Caco-2 (cell line): ENCODE results near the gene PRSS38. TPM values are rescaled to one million over a fixed set of nuclear protein-coding genes. Genes with fewer than 3 reads are reported as not detected.

Experiments
- BruUV-seq: library from RNA; stranded (reverse); fragments of 400-500 nt; replicated peaks from 2 replicates; lab custom pipeline; 2021; lab: Mats Ljungman, UMichigan
- CTCF ChIA-PET: fragments of 300-600 bp; sonication (Branson Sonifier 250); formaldehyde crosslinking; loops from one replicate; lab custom pipeline; 2022; ENCODE audit warnings: antibody characterized with exemption; lab: Charles Lee
- POLR2A ChIA-PET: fragments of 300-600 bp; sonication (Branson Sonifier 250); formaldehyde crosslinking; loops from one replicate; lab custom pipeline; 2022; ENCODE audit warnings: antibody characterized with exemption; lab: Charles Lee
- DNase-seq, 2 experiments: peaks; one replicate each; pipeline versions ENCODE4 v3.0.0 to v3.0.0-alpha.2; 2020 to 2022
- H3K27me3 ChIP-seq: replicated peaks from 2 replicates; pipeline ENCODE4 v1.6.0; 2011; ENCODE audit warnings: low read length; ENCODE audit not compliant: control insufficient read depth, insufficient read depth
- H3K36me3 ChIP-seq: 2 replicates; pipeline ENCODE4 v1.5.1; 2011; ENCODE audit warnings: low read length; ENCODE audit not compliant: control insufficient read depth, insufficient read depth
- H3K4me1 ChIP-seq: fragments of 250-450 bp; sonication (Bioruptor Pico); 2 replicates; pipeline ENCODE4 v1.5.1; 2020; ENCODE audit warnings: mild to moderate bottlenecking
- H3K4me3 ChIP-seq: 2 replicates; pipeline ENCODE4 v1.5.1; 2011; ENCODE audit warnings: low read depth, mild to moderate bottlenecking, control low read depth, low read length
- H3K9me3 ChIP-seq: fragments of 250-450 bp; sonication (Bioruptor Pico); 2 replicates; pipeline ENCODE4 v1.5.1; 2020; ENCODE audit warnings: mild to moderate bottlenecking, moderate library complexity
- H3K27ac Mint-ChIP-seq: one replicate; pipeline ENCODE4 v1.8.0; 2022; ENCODE audit warnings: mixed read lengths; ENCODE audit not compliant: unreplicated experiment
- H3K27me3 Mint-ChIP-seq: one replicate; pipeline ENCODE4 v1.8.0; 2022; ENCODE audit warnings: mixed read lengths; ENCODE audit not compliant: insufficient read depth, unreplicated experiment
- H3K36me3 Mint-ChIP-seq: one replicate; pipeline ENCODE4 v1.8.0; 2022; ENCODE audit warnings: mild to moderate bottlenecking, mixed read lengths; ENCODE audit not compliant: insufficient read depth, unreplicated experiment
- H3K4me1 Mint-ChIP-seq: one replicate; pipeline ENCODE4 v1.8.0; 2022; ENCODE audit warnings: low read depth, mixed read lengths; ENCODE audit not compliant: unreplicated experiment
- H3K4me3 Mint-ChIP-seq: one replicate; pipeline ENCODE4 v1.8.0; 2022; ENCODE audit warnings: mild to moderate bottlenecking, moderate library complexity, mixed read lengths; ENCODE audit not compliant: unreplicated experiment
- H3K9me3 Mint-ChIP-seq: one replicate; pipeline ENCODE4 v1.8.0; 2022; ENCODE audit warnings: mixed read lengths; ENCODE audit not compliant: unreplicated experiment
- intact Hi-C: fragments of 100-400 bp; cut with micrococcal nuclease; formaldehyde crosslinking; loops from one replicate; pipeline ENCODE4 v1.10.0; 2022; ENCODE audit not compliant: unreplicated experiment
- total RNA-seq: library from RNA; stranded (reverse); gene quantifications from 2 replicates; pipeline ENCODE4 v1.2.3, GENCODE V29; 2022
- TF ChIP-seq, protein P1 (sequence below), 2 experiments: fragments of 200-600 bp in 1 of 2; IDR thresholded peaks; 1 replicate in 1 of 2; 2 replicates in 1 of 2; pipeline versions ENCODE4 v1.5.1 to v1.8.0; 2011 to 2022; ENCODE audit warnings: antibody characterized with exemption in 1 of 2, control low read depth in 1 of 2, inconsistent platforms in 1 of 2, low read depth in 1 of 2, low read length in 1 of 2, mild to moderate bottlenecking in 1 of 2, moderate library complexity in 1 of 2; ENCODE audit not compliant: insufficient read depth in 1 of 2, severe bottlenecking in 1 of 2, unreplicated experiment in 1 of 2

PRSS38 gene
- total RNA-seq, 1 experiment from 2014 or later = not detected

DNA sequence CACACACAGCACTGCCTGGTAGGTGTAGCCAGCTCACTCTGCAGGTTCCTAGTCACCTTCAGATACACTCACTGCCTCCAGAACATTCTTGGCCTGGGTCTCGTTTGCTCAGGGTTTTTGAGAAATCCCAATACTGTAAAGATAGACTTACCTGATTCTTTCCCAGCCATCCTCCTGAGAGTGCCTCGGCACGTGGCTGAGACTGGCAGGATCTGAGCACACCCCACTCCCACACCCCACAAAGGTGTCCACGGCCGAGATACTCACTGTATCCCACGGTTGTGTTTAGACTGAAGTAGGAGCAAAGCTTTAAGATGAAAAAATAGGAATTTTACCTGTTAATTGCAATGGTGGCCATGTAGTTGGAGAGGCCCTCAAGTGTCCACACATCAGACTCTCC, 46.8 kb upstream of the PRSS38 start:
- H3K27me3 ChIP-seq = no peaks in the 10 kb centered on the region
- BruUV-seq = no TSS peak
- intact Hi-C loops = no loop called here
- DNase-seq = no peak
- peaks cover 27% of the 10 kb centered on the region for H3K36me3 Mint-ChIP-seq
- TF ChIP-seq, protein P1, sequence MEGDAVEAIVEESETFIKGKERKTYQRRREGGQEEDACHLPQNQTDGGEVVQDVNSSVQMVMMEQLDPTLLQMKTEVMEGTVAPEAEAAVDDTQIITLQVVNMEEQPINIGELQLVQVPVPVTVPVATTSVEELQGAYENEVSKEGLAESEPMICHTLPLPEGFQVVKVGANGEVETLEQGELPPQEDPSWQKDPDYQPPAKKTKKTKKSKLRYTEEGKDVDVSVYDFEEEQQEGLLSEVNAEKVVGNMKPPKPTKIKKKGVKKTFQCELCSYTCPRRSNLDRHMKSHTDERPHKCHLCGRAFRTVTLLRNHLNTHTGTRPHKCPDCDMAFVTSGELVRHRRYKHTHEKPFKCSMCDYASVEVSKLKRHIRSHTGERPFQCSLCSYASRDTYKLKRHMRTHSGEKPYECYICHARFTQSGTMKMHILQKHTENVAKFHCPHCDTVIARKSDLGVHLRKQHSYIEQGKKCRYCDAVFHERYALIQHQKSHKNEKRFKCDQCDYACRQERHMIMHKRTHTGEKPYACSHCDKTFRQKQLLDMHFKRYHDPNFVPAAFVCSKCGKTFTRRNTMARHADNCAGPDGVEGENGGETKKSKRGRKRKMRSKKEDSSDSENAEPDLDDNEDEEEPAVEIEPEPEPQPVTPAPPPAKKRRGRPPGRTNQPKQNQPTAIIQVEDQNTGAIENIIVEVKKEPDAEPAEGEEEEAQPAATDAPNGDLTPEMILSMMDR (IDR thresholded peaks at IDR 0.05; ENCODE audit: insufficient read depth in 1 of 2, low read depth in 1 of 2, low read length in 1 of 2, severe bottlenecking in 1 of 2, unreplicated experiment in 1 of 2) = no peak
- H3K9me3 Mint-ChIP-seq = no peaks in the 10 kb centered on the region
- H3K9me3 ChIP-seq = no peaks in the 10 kb centered on the region
- CTCF ChIA-PET = interaction anchor here (0.6 kb wide), 1 partner anchor 313 kb away, joined by 6 read pairs; no protein-coding TSS in a partner anchor
- no peaks in the 10 kb centered on the region; the same call in none of the 2 replicates for H3K36me3 ChIP-seq
- no peak overlapping the region for H3K4me3 ChIP-seq
- H3K27ac Mint-ChIP-seq = no peak overlapping the region
- H3K4me1 ChIP-seq = 0 out of 2 replicates have a peak, but pooled peaks cover 5% of the 10 kb centered on the region
- no peak overlapping the region for H3K4me3 Mint-ChIP-seq
- no peaks in the 10 kb centered on the region for H3K4me1 Mint-ChIP-seq
- H3K27me3 Mint-ChIP-seq = no peaks in the 10 kb centered on the region
- POLR2A ChIA-PET = no interaction called here

GRCh38 chr1:227769047-227769935, 46.2 kb upstream of the PRSS38 start:
- POLR2A ChIA-PET = no interaction called here

GRCh38 chr1:227769936-227770494, 45.5 kb upstream of the PRSS38 start:
- CTCF ChIA-PET = no interaction called here

More at GRCh38 chr1:227769047-227769935, 46.2 kb upstream of the PRSS38 start:
- CTCF ChIA-PET = no interaction called here
- Mint-ChIP-seq H3K4me3 (no peak overlapping the region), H3K4me1 (no peaks in the 10 kb centered on the region), H3K9me3 (no peaks in the 10 kb centered on the region), H3K27me3 (no peaks in the 10 kb centered on the region), H3K36me3 (peaks cover 22% of the 10 kb centered on the region), H3K27ac (no peak overlapping the region)
- intact Hi-C loops = no loop called here
- no peaks in the 10 kb centered on the region for H3K4me1 ChIP-seq
- H3K9me3 ChIP-seq = no peaks in the 10 kb centered on the region
- TF ChIP-seq, protein P1 (IDR thresholded peaks at IDR 0.05; ENCODE audit: insufficient read depth in 1 of 2, low read depth in 1 of 2, low read length in 1 of 2, severe bottlenecking in 1 of 2, unreplicated experiment in 1 of 2) = no peak
- no peak for DNase-seq
- H3K27me3 ChIP-seq = no peaks in the 10 kb centered on the region
- no peaks in the 10 kb centered on the region; the same call in none of the 2 replicates for H3K36me3 ChIP-seq
- H3K4me3 ChIP-seq = no peak overlapping the region
- no TSS peak for BruUV-seq

More at GRCh38 chr1:227769936-227770494, 45.5 kb upstream of the PRSS38 start:
- H3K4me3 ChIP-seq = no peak overlapping the region
- no peak overlapping the region for H3K4me3 Mint-ChIP-seq
- no peak for DNase-seq
- H3K4me1 Mint-ChIP-seq = no peaks in the 10 kb centered on the region
- H3K27me3 Mint-ChIP-seq = no peaks in the 10 kb centered on the region
- BruUV-seq = no TSS peak
- POLR2A ChIA-PET = no interaction called here
- H3K27ac Mint-ChIP-seq = no peak overlapping the region
- H3K9me3 Mint-ChIP-seq = no peaks in the 10 kb centered on the region
- H3K4me1 ChIP-seq = no peaks in the 10 kb centered on the region
- H3K36me3 ChIP-seq = no peaks in the 10 kb centered on the region; the same call in none of the 2 replicates
- intact Hi-C loops = no loop called here
- TF ChIP-seq, protein P1 (IDR thresholded peaks at IDR 0.05; ENCODE audit: insufficient read depth in 1 of 2, low read depth in 1 of 2, low read length in 1 of 2, severe bottlenecking in 1 of 2, unreplicated experiment in 1 of 2) = no peak
- no peaks in the 10 kb centered on the region for H3K27me3 ChIP-seq
- no peaks in the 10 kb centered on the region for H3K9me3 ChIP-seq
- H3K36me3 Mint-ChIP-seq = peaks cover 19% of the 10 kb centered on the region
